Natural killer cell (primary cell): ENCODE measurements around the gene GRB7. TPM values are rescaled to one million over a fixed set of nuclear protein-coding genes. Genes with fewer than 3 reads are reported as not detected.

ENCODE experiments used
- ATAC-seq, 3 donors: fragments of 150-1000 bp in 2 of 3; fragments of 200-7000 bp in 1 of 3; cut with Tn5 transposase; 1 replicate in 1 of 3; 2 replicates in 2 of 3; pipeline ENCODE4 v1.10.0; 2021; ENCODE audit warnings: mild to moderate bottlenecking in 2 of 3, moderate library complexity in 2 of 3
- DNase-seq, 2 donors: peaks; one replicate each; pipeline versions ENCODE4 v3.0.0 to v3.0.0-alpha.2; 2013 to 2021; ENCODE audit warnings: mixed read lengths in 1 of 2
- H3K27ac ChIP-seq: one replicate; pipeline ENCODE4 v1.5.1; 2013; ENCODE audit warnings: mild to moderate bottlenecking, low read length
- H3K27me3 ChIP-seq: one replicate; pipeline ENCODE4 v1.6.1; 2013; ENCODE audit warnings: low read length; ENCODE audit not compliant: control insufficient read depth, insufficient read depth
- H3K36me3 ChIP-seq: one replicate; pipeline ENCODE4 v1.6.1; 2013; ENCODE audit warnings: low read length; ENCODE audit not compliant: control insufficient read depth, insufficient read depth
- H3K4me1 ChIP-seq: one replicate; pipeline ENCODE4 v1.6.1; 2013; ENCODE audit warnings: low read length; ENCODE audit not compliant: control insufficient read depth, insufficient read depth
- H3K4me3 ChIP-seq: one replicate; pipeline ENCODE4 v1.5.1; 2013; ENCODE audit warnings: low read length
- H3K9me3 ChIP-seq: one replicate; pipeline ENCODE4 v1.6.1; 2013; ENCODE audit warnings: low read length; ENCODE audit not compliant: control insufficient read depth, insufficient read depth
- H3K27ac Mint-ChIP-seq, 2 donors: one replicate each; pipeline ENCODE4 v1.8.0; 2022; ENCODE audit warnings: mild to moderate bottlenecking in 2 of 2, mixed read lengths in 2 of 2, moderate library complexity in 1 of 2
- H3K27me3 Mint-ChIP-seq, 2 donors: one replicate each; pipeline ENCODE4 v1.8.0; 2022; ENCODE audit warnings: low read depth in 2 of 2, mixed read lengths in 2 of 2
- H3K36me3 Mint-ChIP-seq: one replicate; pipeline ENCODE4 v1.8.0; 2022; ENCODE audit warnings: mixed read lengths
- H3K4me1 Mint-ChIP-seq, 2 donors: one replicate each; pipeline ENCODE4 v1.8.0; 2022; ENCODE audit warnings: mixed read lengths in 2 of 2
- H3K4me3 Mint-ChIP-seq: one replicate; pipeline ENCODE4 v1.8.0; 2022; ENCODE audit warnings: mild to moderate bottlenecking, moderate library complexity, mixed read lengths
- H3K9me3 Mint-ChIP-seq, 2 donors: one replicate each; pipeline ENCODE4 v1.8.0; 2022; ENCODE audit warnings: mixed read lengths in 2 of 2
- CTCF ChIP-seq: fragments of 200-600 bp; IDR thresholded peaks from one replicate; pipeline ENCODE4 v1.8.0; 2022; ENCODE audit warnings: antibody characterized with exemption
- WGBS: methylation state at CpG from one replicate; pipeline ENCODE4 v1.1.7; 2013; ENCODE audit warnings: missing lambda C conversion rate; ENCODE audit not compliant: insufficient coverage; 5-methylcytosine and 5-hydroxymethylcytosine counted together
- intact Hi-C: fragments of 100-400 bp; cut with micrococcal nuclease; formaldehyde crosslinking; loops from one replicate; pipeline ENCODE4 v1.14.2; 2022
- total RNA-seq, 4 donors: library from RNA; stranded (reverse); fragments of 120-200 nt in 1 of 4; gene quantifications; one replicate each; pipeline versions ENCODE4 v1.2.3 to v1.2.4, GENCODE V29; 2013 to 2022

The GRB7 gene
- total RNA-seq, 3 donors from 2014 or later (not counting 1 experiment from before 2014, with no cell fraction given), result 0.27 TPM; not detected in 2

DNA sequence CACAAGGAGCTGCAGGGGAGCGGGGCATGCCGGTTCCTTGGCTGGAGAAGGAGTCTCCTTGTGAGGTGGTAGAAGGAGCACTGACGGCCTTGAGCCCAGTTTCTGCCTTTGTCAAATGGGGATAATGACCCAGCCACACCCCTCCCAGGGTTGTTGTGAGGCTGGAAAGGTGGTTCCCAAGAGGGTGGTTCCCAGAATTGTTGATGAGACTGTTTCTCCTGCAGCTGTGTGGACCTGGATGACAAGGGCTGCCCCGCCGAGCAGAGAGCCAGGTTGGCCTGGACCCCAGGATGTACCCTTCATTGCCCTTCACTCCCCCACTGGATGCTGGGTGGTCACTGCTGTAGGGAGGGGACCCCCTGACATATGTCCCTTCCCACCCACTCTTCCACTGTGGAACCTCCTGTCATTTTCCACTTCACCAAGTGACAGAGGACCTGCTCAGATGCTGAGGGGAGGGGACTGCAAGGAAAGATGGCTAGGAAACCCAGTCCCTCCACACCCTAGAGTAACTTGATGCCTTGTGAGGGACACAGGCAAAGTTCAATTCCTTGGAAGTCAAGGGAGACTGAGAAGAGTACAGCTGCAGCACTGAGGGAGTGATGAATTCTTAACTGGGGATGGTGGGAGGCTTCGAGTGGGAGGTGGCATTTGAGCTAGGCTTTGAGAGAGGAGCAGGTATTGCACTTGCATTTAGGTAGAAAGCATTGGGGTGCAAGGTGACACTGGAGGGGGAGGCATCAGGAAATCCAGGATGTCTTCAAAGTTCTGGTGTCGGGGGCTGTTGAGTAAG lies 18.0 kb upstream of the GRB7 start:
- H3K27ac Mint-ChIP-seq, result no peak overlapping the region
- H3K36me3 Mint-ChIP-seq, result no peaks in the 10 kb centered on the region
- DNase-seq (no peak), ATAC-seq (no peak)
- H3K27ac ChIP-seq, result no peak overlapping the region
- H3K4me1 ChIP-seq, result no peaks in the 10 kb centered on the region
- no peaks in the 10 kb centered on the region for H3K9me3 Mint-ChIP-seq
- H3K9me3 ChIP-seq, result no peaks in the 10 kb centered on the region
- no peak overlapping the region for H3K4me3 Mint-ChIP-seq
- H3K27me3 ChIP-seq, result no peaks in the 10 kb centered on the region
- TF ChIP-seq CTCF, result no peak
- no peak overlapping the region for H3K4me3 ChIP-seq
- peaks cover 0 to 5% of the 10 kb centered on the region in 2 donors for H3K4me1 Mint-ChIP-seq
- intact Hi-C loops, result no loop called here
- H3K36me3 ChIP-seq, result peaks cover 16% of the 10 kb centered on the region
- no peaks in the 10 kb centered on the region for H3K27me3 Mint-ChIP-seq
- 85% methylated on average over 3 of the region's 7 CpGs for WGBS

- Mint-ChIP-seq H3K27ac (no peak overlapping the region), H3K9me3 (no peaks in the 10 kb centered on the region), H3K27me3 (no peaks in the 10 kb centered on the region), H3K4me3 (no peak overlapping the region), H3K36me3 (no peaks in the 10 kb centered on the region), H3K4me1 (peaks cover 4 to 20% of the 10 kb centered on the region in 2 donors)
- ATAC-seq (no peak), DNase-seq (no peak)
- no peak overlapping the region for H3K4me3 ChIP-seq
- intact Hi-C loops, result no loop called here
- H3K36me3 ChIP-seq, result peaks cover 17% of the 10 kb centered on the region
- no peaks in the 10 kb centered on the region for H3K4me1 ChIP-seq
- WGBS, result 94% methylated on average over 6 of the region's 6 CpGs
- TF ChIP-seq CTCF, result no peak
- H3K27me3 ChIP-seq, result no peaks in the 10 kb centered on the region
- no peak overlapping the region for H3K27ac ChIP-seq
- H3K9me3 ChIP-seq, result no peaks in the 10 kb centered on the region
Measured at GRCh38 chr17:39722104-39722503, 15.6 kb upstream of the GRB7 start.

GRCh38 chr17:39722965-39723848 lies 14.5 kb upstream of the GRB7 start:
- peaks cover 5 to 27% of the 10 kb centered on the region in 2 donors for H3K4me1 Mint-ChIP-seq
- no peaks in the 10 kb centered on the region for H3K36me3 Mint-ChIP-seq
- H3K27ac Mint-ChIP-seq, result peak overlapping the region in 1 of 2 donors; percentile 38
- Histone ChIP-seq H3K4me1 (no peaks in the 10 kb centered on the region), H3K9me3 (no peaks in the 10 kb centered on the region), H3K36me3 (peaks cover 27% of the 10 kb centered on the region), H3K27ac (no peak overlapping the region), H3K27me3 (no peaks in the 10 kb centered on the region), H3K4me3 (no peak overlapping the region)
- TF ChIP-seq CTCF, result no peak
- no peaks in the 10 kb centered on the region for H3K9me3 Mint-ChIP-seq
- 93% methylated on average over 30 of the region's 34 CpGs for WGBS
- no peak for DNase-seq
- peak in 1 of 3 donors; percentile 21 for ATAC-seq
- intact Hi-C loops, result no loop called here
- no peaks in the 10 kb centered on the region for H3K27me3 Mint-ChIP-seq
- no peak overlapping the region for H3K4me3 Mint-ChIP-seq
